ENCODE results near the gene TMEM63C.

DNA sequence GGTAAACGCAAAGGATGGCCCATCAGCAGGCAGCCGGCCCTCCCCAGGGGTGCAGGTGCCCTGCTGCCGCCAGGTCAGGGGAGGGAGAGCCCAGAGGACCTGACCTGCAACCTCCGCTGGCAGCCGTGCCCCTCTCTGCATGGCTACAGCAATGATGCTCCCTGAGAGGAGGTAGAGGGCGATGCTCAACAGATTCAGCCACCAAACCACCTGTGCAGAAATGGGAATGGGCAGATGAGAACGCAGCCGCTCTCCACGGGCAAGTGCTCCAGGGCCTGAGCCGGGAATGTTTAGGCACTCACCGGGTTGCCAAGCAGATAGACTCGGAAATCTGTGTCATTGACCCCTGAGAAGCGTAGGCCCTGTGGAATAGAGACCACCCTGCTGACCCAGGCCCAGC, 98.1 kb downstream of the TMEM63C start:
- TF ChIP-seq, protein P1, sequence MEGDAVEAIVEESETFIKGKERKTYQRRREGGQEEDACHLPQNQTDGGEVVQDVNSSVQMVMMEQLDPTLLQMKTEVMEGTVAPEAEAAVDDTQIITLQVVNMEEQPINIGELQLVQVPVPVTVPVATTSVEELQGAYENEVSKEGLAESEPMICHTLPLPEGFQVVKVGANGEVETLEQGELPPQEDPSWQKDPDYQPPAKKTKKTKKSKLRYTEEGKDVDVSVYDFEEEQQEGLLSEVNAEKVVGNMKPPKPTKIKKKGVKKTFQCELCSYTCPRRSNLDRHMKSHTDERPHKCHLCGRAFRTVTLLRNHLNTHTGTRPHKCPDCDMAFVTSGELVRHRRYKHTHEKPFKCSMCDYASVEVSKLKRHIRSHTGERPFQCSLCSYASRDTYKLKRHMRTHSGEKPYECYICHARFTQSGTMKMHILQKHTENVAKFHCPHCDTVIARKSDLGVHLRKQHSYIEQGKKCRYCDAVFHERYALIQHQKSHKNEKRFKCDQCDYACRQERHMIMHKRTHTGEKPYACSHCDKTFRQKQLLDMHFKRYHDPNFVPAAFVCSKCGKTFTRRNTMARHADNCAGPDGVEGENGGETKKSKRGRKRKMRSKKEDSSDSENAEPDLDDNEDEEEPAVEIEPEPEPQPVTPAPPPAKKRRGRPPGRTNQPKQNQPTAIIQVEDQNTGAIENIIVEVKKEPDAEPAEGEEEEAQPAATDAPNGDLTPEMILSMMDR (IDR thresholded peaks at IDR 0.05; ENCODE audit: low read length), result no peak
- TF ChIP-seq EZH2 (IDR thresholded peaks at IDR 0.05; ENCODE audit: borderline replicate concordance, low read length), result no peak

Measured in OCI-LY1 (cell line).